WTC11 (cell line): ENCODE data around the gene IFITM10. TPM values are rescaled to one million over a fixed set of nuclear protein-coding genes. Genes with fewer than 3 reads are reported as not detected.
A peak's percentile ranks its signal among the peaks of the same experiment; 100 is the strongest.

Experiments
- ARID4B ChIP-seq: sonication (generic); formaldehyde crosslinking; IDR thresholded peaks from 2 replicates; pipeline ENCODE4 v1.8.0; 2023; ENCODE audit warnings: missing genetic modification reagents, mild to moderate bottlenecking, borderline replicate concordance
- ATF1 ChIP-seq: sonication (generic); formaldehyde crosslinking; IDR thresholded peaks from 2 replicates; pipeline ENCODE4 v1.8.1; 2023; ENCODE audit warnings: mild to moderate bottlenecking, moderate library complexity, missing genetic modification reagents
- CREM ChIP-seq: sonication (generic); formaldehyde crosslinking; IDR thresholded peaks from 2 replicates; pipeline ENCODE4 v1.8.1; 2022; ENCODE audit warnings: mild to moderate bottlenecking, missing genetic modification reagents, moderate library complexity
- CTCF ChIP-seq: fragments of 200-600 bp; IDR thresholded peaks from 2 replicates; pipeline ENCODE4 v1.8.0; 2022; ENCODE audit warnings: antibody characterized with exemption
- E2F4 ChIP-seq: sonication (generic); formaldehyde crosslinking; IDR thresholded peaks from 2 replicates; pipeline ENCODE4 v1.8.1; 2022; ENCODE audit warnings: low read depth, mild to moderate bottlenecking, moderate library complexity, missing genetic modification reagents, borderline replicate concordance
- E2F5 ChIP-seq: sonication (generic); formaldehyde crosslinking; IDR thresholded peaks from 2 replicates; pipeline ENCODE4 v1.8.1; 2022; ENCODE audit warnings: mild to moderate bottlenecking, moderate library complexity, missing genetic modification reagents
- ETV6 ChIP-seq: sonication (generic); formaldehyde crosslinking; IDR thresholded peaks from 2 replicates; pipeline ENCODE4 v1.8.1; 2022; ENCODE audit warnings: mild to moderate bottlenecking, missing genetic modification reagents
- FOXK1 ChIP-seq: sonication (generic); formaldehyde crosslinking; IDR thresholded peaks from 2 replicates; pipeline ENCODE4 v1.8.0; 2022; ENCODE audit warnings: mild to moderate bottlenecking, moderate library complexity, missing genetic modification reagents
- FOXP4 ChIP-seq: sonication (generic); formaldehyde crosslinking; IDR thresholded peaks from 2 replicates; pipeline ENCODE4 v1.8.0; 2022; ENCODE audit warnings: mild to moderate bottlenecking, missing genetic modification reagents
- GABPB1 ChIP-seq: sonication (generic); formaldehyde crosslinking; IDR thresholded peaks from 2 replicates; pipeline ENCODE4 v1.8.1; 2023; ENCODE audit warnings: mild to moderate bottlenecking, missing genetic modification reagents
- MAX ChIP-seq: sonication (generic); formaldehyde crosslinking; IDR thresholded peaks from 2 replicates; pipeline ENCODE4 v1.8.0; 2022; ENCODE audit warnings: mild to moderate bottlenecking, missing genetic modification reagents
- MXD4 ChIP-seq: fragments of 250-450 bp; sonication (Bioruptor Pico); IDR thresholded peaks from 2 replicates; pipeline ENCODE4 v1.8.0; 2021; ENCODE audit warnings: mild to moderate bottlenecking, moderate library complexity, borderline replicate concordance
- NR2C2 ChIP-seq: sonication (generic); formaldehyde crosslinking; IDR thresholded peaks from 2 replicates; pipeline ENCODE4 v1.8.0; 2022; ENCODE audit warnings: mild to moderate bottlenecking, missing genetic modification reagents
- PRRX2 ChIP-seq: fragments of 250-450 bp; sonication (Bioruptor Pico); IDR thresholded peaks from 2 replicates; pipeline ENCODE4 v1.8.0; 2021; ENCODE audit warnings: mild to moderate bottlenecking
- SP1 ChIP-seq: sonication (generic); formaldehyde crosslinking; conservative IDR thresholded peaks from 2 replicates; pipeline ENCODE4 v1.8.1; 2022; ENCODE audit warnings: missing genetic modification reagents
- TEAD4 ChIP-seq: sonication (generic); formaldehyde crosslinking; IDR thresholded peaks from 2 replicates; pipeline ENCODE4 v1.8.0; 2022; ENCODE audit warnings: mild to moderate bottlenecking, missing genetic modification reagents
- TP53 ChIP-seq: sonication (generic); formaldehyde crosslinking; IDR thresholded peaks from 2 replicates; pipeline ENCODE4 v1.8.1; 2023; ENCODE audit warnings: mild to moderate bottlenecking, missing genetic modification reagents
- USF1 ChIP-seq: sonication (generic); formaldehyde crosslinking; IDR thresholded peaks from 2 replicates; pipeline ENCODE4 v1.8.0; 2022; ENCODE audit warnings: mild to moderate bottlenecking, missing genetic modification reagents
- USF2 ChIP-seq: sonication (generic); formaldehyde crosslinking; IDR thresholded peaks from 2 replicates; pipeline ENCODE4 v1.8.1; 2023; ENCODE audit warnings: mild to moderate bottlenecking, missing genetic modification reagents, moderate library complexity
- ZNF232 ChIP-seq: sonication (generic); formaldehyde crosslinking; IDR thresholded peaks from 2 replicates; pipeline ENCODE4 v1.8.0; 2022; ENCODE audit warnings: mild to moderate bottlenecking, missing genetic modification reagents
- ZNF281 ChIP-seq: sonication (generic); formaldehyde crosslinking; IDR thresholded peaks from 2 replicates; pipeline ENCODE4 v1.8.0; 2023; ENCODE audit warnings: mild to moderate bottlenecking, missing genetic modification reagents
- ZNF317 ChIP-seq: sonication (generic); formaldehyde crosslinking; IDR thresholded peaks from 2 replicates; pipeline ENCODE4 v1.8.1; 2023; ENCODE audit warnings: low read depth, mild to moderate bottlenecking, moderate library complexity, missing genetic modification reagents, borderline replicate concordance
- ZNF416 ChIP-seq: fragments of 250-450 bp; sonication (Bioruptor Pico); IDR thresholded peaks from 2 replicates; pipeline ENCODE4 v1.9.0; 2021; ENCODE audit warnings: mild to moderate bottlenecking, inconsistent platforms
- total RNA-seq: library from RNA; stranded (reverse); gene quantifications from 3 replicates; pipeline ENCODE4 v1.2.3, GENCODE V29; 2021

The IFITM10 gene
- total RNA-seq, 1 experiment from 2014 or later = 1.7 TPM

GRCh38 chr11:1763796-1764661 lies 13.6 kb upstream of the IFITM10 start, which contains the start of gene CTSD (continued):
- TF ChIP-seq FOXP4 (peak; percentile 76; the same call in 1 of the 2 replicates), ZNF317 (CRISPR knock-in tag) (no peak; the same call in 1 of the 2 replicates), FOXK1 (CRISPR knock-in tag) (peak; percentile 99), E2F5 (0 out of 2 replicates have a peak, but pooled peaks have one; percentile 31), TEAD4 (CRISPR knock-in tag) (0 out of 2 replicates have a peak, but pooled peaks have one; percentile 20), USF1 (peak; percentile 96), ZNF416 (CRISPR knock-in tag) (no peak), SP1 (CRISPR knock-in tag) (peak; percentile 80), ETV6 (peak; percentile 63; the same call in 1 of the 2 replicates), ZNF232 (CRISPR knock-in tag) (peak; percentile 57; the same call in 1 of the 2 replicates), CREM (peak; percentile 65; the same call in 1 of the 2 replicates), E2F4 (no peak), USF2 (CRISPR knock-in tag) (peak; percentile 99), CTCF (no peak), ZNF281 (no peak), TP53 (CRISPR knock-in tag) (no peak), MXD4 (CRISPR knock-in tag) (no peak), NR2C2 (CRISPR knock-in tag) (no peak), MAX (CRISPR knock-in tag) (peak; percentile 70; the same call in 1 of the 2 replicates), ARID4B (CRISPR knock-in tag) (peak; percentile 76; the same call in 1 of the 2 replicates), PRRX2 (CRISPR knock-in tag) (no peak), ATF1 (no peak), GABPB1 (CRISPR knock-in tag) (peak; percentile 44; the same call in 1 of the 2 replicates)
